ENCODE results near the gene PPP1R12B. TPM values are rescaled to one million over a fixed set of nuclear protein-coding genes. Genes with fewer than 3 reads are reported as not detected.
A peak's percentile ranks its signal among the peaks of the same experiment; 100 is the strongest.
"Not testable (repeated sequence)": the region's sequence is repeated elsewhere in the genome, so short reads cannot be mapped to it uniquely, and the experiment has no call there.

Gene PPP1R12B
- total RNA-seq, 8 experiments from 2014 or later: 9.7 to 113 (median 18.6) TPM

GRCh38 chr1:202352583-202353197 is 4.2 kb downstream of the PPP1R12B start:
- WGBS, 10 experiments: 82 to 100% (median 92%) methylated on average over 1 to 11 of the region's 11 CpGs
- in situ Hi-C loops (cut with MboI; ENCODE audit: low pct_unique_long_range_greater_than_20kb in 2 of 9, low sequenced_read_pairs in 9 of 9, unreplicated experiment in 9 of 9); H3K27ac ChIP-seq; ATAC-seq (replicated peaks in 6 of 8); H3K4me1 ChIP-seq (replicated peaks in 1 of 2); H3K4me3 ChIP-seq: not testable (repeated sequence)

DNA sequence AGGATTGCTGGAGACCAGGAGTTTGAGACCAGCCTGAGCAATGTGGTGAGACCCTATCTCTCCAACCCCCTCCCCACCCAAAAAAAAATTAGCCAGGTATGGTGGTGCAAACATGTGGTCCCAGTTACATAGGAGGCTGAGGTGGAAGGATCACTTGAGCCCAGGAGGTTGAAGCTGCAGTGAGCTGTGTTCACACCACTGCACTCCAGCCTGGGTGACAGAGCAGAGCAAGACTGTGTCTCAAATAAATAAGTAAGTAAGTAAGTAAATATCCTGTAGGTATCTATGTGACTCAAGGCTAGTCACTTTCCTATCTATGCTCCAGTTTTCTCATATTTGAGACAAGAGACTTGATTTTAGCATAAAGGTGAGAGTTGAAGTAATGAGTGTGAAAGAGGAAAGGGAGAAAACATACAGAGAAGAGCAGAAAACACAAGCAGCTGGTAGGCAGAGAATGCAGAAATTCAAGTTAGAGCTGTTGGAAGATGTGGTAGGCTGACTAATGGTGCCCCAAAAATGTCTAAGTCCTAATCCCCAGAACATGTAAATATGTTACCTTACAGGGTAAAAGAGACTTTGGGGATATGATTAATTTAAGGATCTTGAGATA is 7.5 kb downstream of the PPP1R12B start:
- Histone ChIP-seq H3K4me1 (replicated peaks in 1 of 2) (no peaks in the 10 kb centered on the region), H3K27ac (no peak overlapping the region), H3K4me3 (no peak overlapping the region)
- ATAC-seq (replicated peaks in 6 of 8): no peak
- in situ Hi-C loops (cut with MboI; ENCODE audit: low pct_unique_long_range_greater_than_20kb in 2 of 9, low sequenced_read_pairs in 9 of 9, unreplicated experiment in 9 of 9): no loop called here

GRCh38 chr1:202357506-202357905 is 9.0 kb downstream of the PPP1R12B start:
- no peak overlapping the region for H3K27ac ChIP-seq
- in situ Hi-C loops (cut with MboI; ENCODE audit: low pct_unique_long_range_greater_than_20kb in 2 of 9, low sequenced_read_pairs in 9 of 9, unreplicated experiment in 9 of 9): no loop called here
- no peak for ATAC-seq (replicated peaks in 6 of 8)
- no peak overlapping the region for H3K4me3 ChIP-seq
- H3K4me1 ChIP-seq (replicated peaks in 1 of 2): peaks cover 10 to 12% of the 10 kb centered on the region in 2 donors

- H3K4me1 ChIP-seq (replicated peaks in 1 of 2): peaks cover 10 to 12% of the 10 kb centered on the region in 2 donors
- in situ Hi-C loops (cut with MboI; ENCODE audit: low pct_unique_long_range_greater_than_20kb in 2 of 9, low sequenced_read_pairs in 9 of 9, unreplicated experiment in 9 of 9): no loop called here
- no peak for ATAC-seq (replicated peaks in 6 of 8)
- H3K4me3 ChIP-seq: no peak overlapping the region
- WGBS, 10 experiments: 71 to 100% (median 80%) methylated on average over 1 to 2 of the region's 2 CpGs; no CpG with 5 or more reads in 3 of the 10 experiments
- no peak overlapping the region for H3K27ac ChIP-seq
These were observed 12.7 kb downstream of the PPP1R12B start for GRCh38 chr1:202361224-202361623.

GRCh38 chr1:202361701-202362100 is 13.2 kb downstream of the PPP1R12B start:
- Histone ChIP-seq H3K27ac (no peak overlapping the region), H3K4me1 (replicated peaks in 1 of 2) (peaks cover 10 to 12% of the 10 kb centered on the region in 2 donors), H3K4me3 (no peak overlapping the region)
- 25 to 100% (median 67%) methylated on average over 1 to 3 of the region's 3 CpGs for WGBS, 10 experiments
- in situ Hi-C loops (cut with MboI; ENCODE audit: low pct_unique_long_range_greater_than_20kb in 2 of 9, low sequenced_read_pairs in 9 of 9, unreplicated experiment in 9 of 9): no loop called here
- peak in 3 of 8 experiments; percentile 27 to 53 (median 53) for ATAC-seq (replicated peaks in 6 of 8)

DNA sequence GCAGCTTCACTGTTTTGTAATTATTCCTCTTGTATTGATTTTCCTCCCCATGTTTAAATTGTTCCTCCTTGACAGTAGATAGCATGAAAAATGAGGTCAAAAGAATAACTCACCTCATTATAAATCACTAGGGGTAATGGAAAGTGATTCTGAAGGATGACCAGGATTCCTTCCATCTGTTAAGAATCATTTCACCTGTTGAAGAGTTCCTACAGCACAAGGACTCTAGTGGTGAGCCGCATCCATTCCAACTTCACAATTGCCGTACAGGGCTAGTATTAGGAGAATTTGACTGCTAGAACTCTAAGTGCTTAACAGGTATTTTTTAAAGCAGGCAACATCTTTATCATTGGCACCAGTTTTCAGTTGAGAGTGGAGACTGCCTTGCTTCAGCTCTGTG is 13.7 kb downstream of the PPP1R12B start:
- in situ Hi-C loops (cut with MboI; ENCODE audit: low pct_unique_long_range_greater_than_20kb in 2 of 9, low sequenced_read_pairs in 9 of 9, unreplicated experiment in 9 of 9): no loop called here
- no peak overlapping the region for H3K27ac ChIP-seq
- WGBS, 10 experiments: 52 to 100% (median 94%) methylated on average over 2 of the region's 2 CpGs; no CpG with 5 or more reads in 1 of the 10 experiments
- ATAC-seq (replicated peaks in 6 of 8): peak in 1 of 8 experiments; percentile 24
- peaks cover 10 to 12% of the 10 kb centered on the region in 2 donors for H3K4me1 ChIP-seq (replicated peaks in 1 of 2)
- no peak overlapping the region for H3K4me3 ChIP-seq

GRCh38 chr1:202365092-202365815 is 16.8 kb downstream of the PPP1R12B start:
- peaks cover 10 to 12% of the 10 kb centered on the region in 2 donors for H3K4me1 ChIP-seq (replicated peaks in 1 of 2)
- H3K27ac ChIP-seq: no peak overlapping the region
- 33 to 100% (median 87%) methylated on average over 1 to 4 of the region's 4 CpGs; no CpG with 5 or more reads in 1 of the 10 experiments for WGBS, 10 experiments
- ATAC-seq (replicated peaks in 6 of 8): peak in 2 of 8 experiments; percentile 38 to 49
- H3K4me3 ChIP-seq: no peak overlapping the region
- in situ Hi-C loops (cut with MboI; ENCODE audit: low pct_unique_long_range_greater_than_20kb in 2 of 9, low sequenced_read_pairs in 9 of 9, unreplicated experiment in 9 of 9): no loop called here

GRCh38 chr1:202367271-202367670 is 18.8 kb downstream of the PPP1R12B start:
- ATAC-seq (replicated peaks in 6 of 8): peak in 2 of 8 experiments; percentile 77 to 81
- Histone ChIP-seq H3K27ac (no peak overlapping the region), H3K4me3 (no peak overlapping the region), H3K4me1 (replicated peaks in 1 of 2) (peaks cover under 1% of the 10 kb centered on the region in 2 donors)
- 43 to 100% (median 83%) methylated on average over 1 of the region's 1 CpG; no CpG with 5 or more reads in 5 of the 10 experiments for WGBS, 10 experiments
- in situ Hi-C loops (cut with MboI; ENCODE audit: low pct_unique_long_range_greater_than_20kb in 2 of 9, low sequenced_read_pairs in 9 of 9, unreplicated experiment in 9 of 9): no loop called here

GRCh38 chr1:202370906-202371305 is 22.4 kb downstream of the PPP1R12B start:
- in situ Hi-C loops (cut with MboI; ENCODE audit: low pct_unique_long_range_greater_than_20kb in 2 of 9, low sequenced_read_pairs in 9 of 9, unreplicated experiment in 9 of 9); H3K4me1 ChIP-seq (replicated peaks in 1 of 2); H3K4me3 ChIP-seq; H3K27ac ChIP-seq; ATAC-seq (replicated peaks in 6 of 8): not testable (repeated sequence)
- WGBS, 10 experiments: 83 to 100% (median 93%) methylated on average over 2 to 4 of the region's 4 CpGs

DNA sequence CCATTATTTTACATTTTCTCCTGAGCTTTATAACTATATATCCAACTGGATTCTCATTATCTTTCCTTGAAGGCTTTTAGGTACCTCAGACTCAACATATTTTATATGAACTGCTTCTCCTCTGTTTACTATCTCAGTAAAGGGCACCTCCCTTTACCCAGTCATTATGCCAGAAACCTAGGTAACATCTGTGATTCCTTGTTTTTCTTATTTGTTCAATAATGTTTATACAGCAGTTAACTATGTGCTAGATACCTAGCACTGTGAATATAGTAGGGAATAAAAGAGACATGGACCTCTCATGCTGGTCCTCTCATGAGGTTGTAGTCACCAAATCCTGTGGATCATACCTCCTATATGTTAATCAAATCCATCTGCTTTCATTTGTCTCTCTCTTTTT is 25.6 kb downstream of the PPP1R12B start:
- in situ Hi-C loops (cut with MboI; ENCODE audit: low pct_unique_long_range_greater_than_20kb in 2 of 9, low sequenced_read_pairs in 9 of 9, unreplicated experiment in 9 of 9): no loop called here
- ATAC-seq (replicated peaks in 6 of 8): peak in 3 of 8 experiments; percentile 21 to 93 (median 44)
- Histone ChIP-seq H3K4me1 (replicated peaks in 1 of 2) (no peaks in the 10 kb centered on the region), H3K4me3 (no peak overlapping the region), H3K27ac (no peak overlapping the region)

- WGBS, 10 experiments: 79 to 100% (median 94%) methylated on average over 1 to 3 of the region's 3 CpGs; no CpG with 5 or more reads in 3 of the 10 experiments
- H3K4me3 ChIP-seq; ATAC-seq (replicated peaks in 6 of 8); H3K4me1 ChIP-seq (replicated peaks in 1 of 2); H3K27ac ChIP-seq; in situ Hi-C loops (cut with MboI; ENCODE audit: low pct_unique_long_range_greater_than_20kb in 2 of 9, low sequenced_read_pairs in 9 of 9, unreplicated experiment in 9 of 9): not testable (repeated sequence)
These were observed 26.7 kb downstream of the PPP1R12B start for GRCh38 chr1:202375175-202375574.

DNA sequence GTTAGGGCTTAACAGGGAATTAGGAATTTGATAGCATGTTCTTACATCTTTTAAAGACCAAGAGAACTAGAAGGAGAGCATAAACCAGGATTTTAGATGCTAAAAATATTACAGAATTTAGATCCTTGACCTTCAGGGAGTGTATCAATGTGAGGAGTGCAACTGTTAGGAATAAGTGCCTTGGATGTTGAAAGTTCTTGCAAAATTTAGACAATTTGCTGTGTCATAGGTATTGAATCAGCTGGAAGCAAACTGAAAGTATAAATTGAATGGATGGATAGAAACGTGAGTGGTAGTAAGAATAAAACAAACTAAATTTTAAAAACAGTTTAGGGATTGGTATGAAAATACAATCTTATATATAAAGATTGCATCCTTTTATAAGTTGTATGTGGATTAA is 27.7 kb downstream of the PPP1R12B start:
- in situ Hi-C loops (cut with MboI; ENCODE audit: low pct_unique_long_range_greater_than_20kb in 2 of 9, low sequenced_read_pairs in 9 of 9, unreplicated experiment in 9 of 9): no loop called here
- Histone ChIP-seq H3K27ac (no peak overlapping the region), H3K4me3 (no peak overlapping the region), H3K4me1 (replicated peaks in 1 of 2) (no peaks in the 10 kb centered on the region)
- WGBS, 10 experiments: 0 to 100% (median 66%) methylated on average over 1 of the region's 1 CpG
- peak in 2 of 8 experiments; percentile 50 to 58 for ATAC-seq (replicated peaks in 6 of 8)

GRCh38 chr1:202379884-202380529 is 31.5 kb downstream of the PPP1R12B start:
- H3K27ac ChIP-seq; in situ Hi-C loops (cut with MboI; ENCODE audit: low pct_unique_long_range_greater_than_20kb in 2 of 9, low sequenced_read_pairs in 9 of 9, unreplicated experiment in 9 of 9); H3K4me1 ChIP-seq (replicated peaks in 1 of 2); H3K4me3 ChIP-seq: not testable (repeated sequence)
- ATAC-seq (replicated peaks in 6 of 8): peak in 1 of 8 experiments; percentile 25
- 49 to 65% (median 57%) methylated on average over 1 to 4 of the region's 4 CpGs; no CpG with 5 or more reads in 2 of the 10 experiments for WGBS, 10 experiments
